Prostate gland (tissue), 2 donors: ENCODE results near the gene PTPRG.

ENCODE experiments used
- CTCF ChIP-seq, 4 experiments: fragments of 200-600 bp in 2 of 4; fragments of 450-650 bp in 2 of 4; sonication (generic) in 2 of 4; IDR thresholded peaks; 1 replicate in 3 of 4; 2 replicates in 1 of 4; pipeline ENCODE4 v1.5.1; 2016 to 2019; ENCODE audit warnings: antibody characterized with exemption in 4 of 4, mild to moderate bottlenecking in 2 of 4, moderate library complexity in 2 of 4
- POLR2A ChIP-seq: fragments of 450-650 bp; IDR thresholded peaks from one replicate; pipeline ENCODE4 v1.6.1; 2016; ENCODE audit warnings: antibody characterized with exemption, mild to moderate bottlenecking
- POLR2AphosphoS5 ChIP-seq: sonication (generic); formaldehyde crosslinking; IDR thresholded peaks from one replicate; pipeline ENCODE4 v1.6.1; 2017; ENCODE audit warnings: antibody characterized with exemption

GRCh38 chr3:61736506-61736905 is 175.1 kb downstream of the PTPRG start:
- TF ChIP-seq CTCF (IDR thresholded peaks at IDR 0.05): no peak
- TF ChIP-seq POLR2AphosphoS5: no peak
- no peak for TF ChIP-seq POLR2A
